Endometrium (tissue), 2 donors: ENCODE results near the gene SCAF8.
"Not testable (repeated sequence)": the region's sequence is repeated elsewhere in the genome, so short reads cannot be mapped to it uniquely, and the experiment has no call there.

Experiments
- FAIRE-seq: peaks from 2 replicates; lab custom pipeline; 2012; peaks lifted over from hg19 to GRCh38; lab: Jason Lieb, UNC
- donor health status: control.
- donor health status: control.

The SCAF8 gene

DNA sequence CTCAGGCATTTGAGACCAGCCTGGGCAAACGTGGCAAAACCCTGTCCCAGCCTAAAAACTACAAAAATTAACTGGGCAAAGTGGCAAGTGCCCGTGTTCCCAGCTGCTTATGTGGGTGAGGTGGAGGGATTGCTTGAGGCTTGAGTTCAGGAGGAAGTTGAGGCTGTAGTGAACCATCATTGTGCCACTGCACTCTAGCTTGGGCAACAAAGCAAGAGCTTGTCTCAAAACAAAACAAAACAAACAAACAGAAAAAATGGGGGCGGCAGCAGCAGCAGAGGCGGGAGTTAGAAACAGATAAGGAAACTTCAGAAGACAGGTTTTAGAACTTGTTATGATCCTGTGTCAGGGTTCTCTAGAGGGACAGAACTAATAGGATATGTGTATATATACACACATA, 49.0 kb downstream of the SCAF8 start:
- no peak for FAIRE-seq

DNA sequence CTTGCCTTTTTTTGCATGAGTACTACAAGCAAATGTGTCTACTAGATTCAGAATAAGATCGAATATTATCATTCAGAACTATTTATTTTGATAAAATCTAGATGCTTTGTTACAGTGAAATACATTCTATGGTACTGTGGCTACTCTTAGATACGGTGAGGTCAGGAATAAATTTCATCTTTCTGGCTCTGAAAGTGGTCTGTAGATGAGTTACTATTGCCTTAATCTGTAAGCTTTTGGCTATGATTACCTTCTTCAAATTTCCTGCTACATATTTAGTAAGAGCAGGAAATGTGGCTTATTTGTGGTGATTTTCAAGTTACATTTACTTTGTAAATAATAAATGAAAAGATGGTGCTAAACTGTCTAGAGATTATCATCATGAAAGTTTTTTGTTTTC, 50.0 kb downstream of the SCAF8 start:
- no peak for FAIRE-seq

DNA sequence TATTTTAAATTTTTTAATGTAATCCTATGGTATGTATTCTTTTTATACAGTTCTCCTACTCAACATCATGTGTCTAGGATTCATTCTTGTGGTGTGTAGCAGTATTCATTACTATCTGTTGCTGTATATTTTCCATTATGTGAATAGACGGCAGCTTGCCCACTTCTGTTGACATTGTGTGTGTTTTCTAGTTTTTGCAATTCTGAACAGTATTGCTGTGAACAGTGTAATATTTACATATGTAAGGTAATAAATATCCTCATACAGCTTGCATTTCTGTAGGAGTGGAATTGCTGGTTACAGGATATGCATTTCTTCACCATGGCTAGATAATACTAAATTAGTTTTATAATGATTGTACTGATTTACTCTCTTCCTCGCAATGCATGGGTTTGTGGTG, 51.9 kb downstream of the SCAF8 start:
- no peak for FAIRE-seq

DNA sequence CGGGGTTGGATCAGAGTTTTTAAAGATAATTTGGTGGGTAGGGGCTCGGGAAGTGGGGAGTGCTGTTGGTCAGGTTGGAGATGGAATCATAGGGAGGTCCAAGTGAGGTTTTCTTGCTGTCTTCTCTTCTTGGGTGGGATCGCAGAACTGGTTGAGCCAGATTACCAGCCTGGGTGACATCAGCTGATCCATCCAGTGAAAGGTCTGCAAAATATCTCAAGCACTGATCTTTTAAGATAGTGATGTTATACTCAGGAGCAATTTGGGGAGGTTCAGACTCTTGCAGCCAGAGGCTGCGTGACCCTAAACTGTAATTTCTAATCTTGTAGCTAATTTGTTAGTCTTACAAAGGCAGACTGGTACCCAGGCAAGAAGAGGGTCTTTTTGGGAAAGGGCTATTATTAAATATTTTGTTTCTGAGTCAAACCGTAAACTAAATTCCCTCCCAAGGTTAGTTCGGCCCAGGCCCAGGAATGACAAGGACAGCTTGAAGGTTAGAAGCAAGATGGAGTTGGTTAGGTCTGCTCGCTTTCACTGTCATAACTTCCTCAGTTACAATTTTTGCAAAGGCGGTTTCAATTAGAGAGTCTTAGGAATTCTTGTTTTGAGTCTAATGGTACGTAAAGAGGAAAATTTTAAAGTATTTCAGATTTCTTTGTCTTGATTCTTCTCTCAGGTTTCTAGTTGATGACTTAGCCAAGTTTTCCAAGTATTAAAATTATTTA, 53.1 kb downstream of the SCAF8 start:
- no peak for FAIRE-seq

DNA sequence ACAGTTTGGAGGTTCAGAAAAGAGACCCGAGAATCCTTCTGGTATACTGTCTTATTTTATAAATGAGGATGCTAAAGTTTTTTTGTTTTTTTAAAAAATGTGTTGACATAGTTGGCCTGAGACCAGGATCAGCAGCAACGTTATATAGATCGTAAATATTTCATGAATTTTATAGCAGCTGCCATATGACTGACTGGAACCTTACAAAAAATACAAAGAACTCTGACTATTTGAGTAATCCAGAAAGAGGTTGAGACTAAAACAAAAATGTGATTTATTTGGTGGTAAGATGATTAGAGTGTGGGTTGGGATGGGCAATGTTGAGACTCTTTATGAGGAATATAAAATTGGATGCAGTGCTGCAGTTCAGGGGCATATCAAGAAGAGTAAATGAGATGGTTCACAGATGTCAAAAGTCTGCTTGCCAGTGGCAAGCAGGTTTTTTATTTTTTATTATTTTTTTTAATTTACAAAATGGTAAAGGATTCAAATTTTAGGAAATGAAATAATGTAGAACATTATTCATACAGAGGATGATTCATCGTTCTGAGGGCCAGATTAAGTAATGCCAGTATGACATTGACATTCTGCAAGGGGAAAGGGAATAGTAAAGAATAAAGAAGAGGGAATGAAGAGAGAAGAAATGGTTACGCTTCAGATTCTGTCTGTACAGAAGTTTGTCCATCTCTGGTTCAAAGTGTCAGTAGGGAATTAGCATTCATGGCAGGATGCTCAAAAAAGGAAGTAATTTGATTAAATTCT, 58.5 kb downstream of the SCAF8 start:
- FAIRE-seq, result no peak

DNA sequence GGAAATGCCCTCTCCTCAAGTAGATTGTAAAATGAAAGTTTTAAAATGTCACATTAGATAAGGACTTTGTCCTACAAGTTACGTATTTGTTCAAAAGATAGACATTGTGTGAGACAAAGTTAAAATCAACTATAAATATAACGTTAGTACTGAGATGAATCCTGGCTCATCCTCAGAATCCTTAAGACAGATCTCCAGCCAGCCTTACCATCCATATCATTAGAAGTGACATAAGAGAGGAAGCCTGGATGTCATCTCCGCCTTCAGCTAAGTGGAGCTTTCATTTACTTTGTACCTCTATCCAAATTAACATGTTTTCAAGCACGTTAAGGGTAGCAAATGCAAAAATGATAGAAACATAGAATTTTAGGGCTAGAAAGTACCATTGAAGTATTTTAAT, 59.1 kb downstream of the SCAF8 start:
- FAIRE-seq, result no peak

DNA sequence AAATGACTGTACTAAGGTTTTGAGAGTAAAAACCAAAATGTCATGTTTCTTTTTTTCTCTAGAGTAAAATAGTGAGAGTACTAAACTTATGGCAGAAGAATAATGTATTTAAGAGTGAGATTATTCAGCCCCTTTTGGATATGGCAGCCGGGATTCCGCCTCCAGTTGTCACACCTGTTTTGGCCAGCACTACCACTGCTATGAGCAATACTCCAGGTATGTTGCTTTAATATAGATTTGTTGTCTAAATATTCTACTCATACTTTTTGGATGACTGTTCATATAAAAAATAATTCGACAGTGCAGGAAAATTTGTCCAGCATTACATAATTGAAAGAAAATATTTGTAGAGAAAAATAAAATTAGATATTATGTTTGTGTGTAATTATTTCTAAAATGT, 59.5 kb downstream of the SCAF8 start:
- FAIRE-seq, result no peak

GRCh38 chr6:154796484-154796883, 63.3 kb downstream of the SCAF8 start:
- no peak for FAIRE-seq

- FAIRE-seq, result no peak
Measured at GRCh38 chr6:154797857-154798256, 64.6 kb downstream of the SCAF8 start.

DNA sequence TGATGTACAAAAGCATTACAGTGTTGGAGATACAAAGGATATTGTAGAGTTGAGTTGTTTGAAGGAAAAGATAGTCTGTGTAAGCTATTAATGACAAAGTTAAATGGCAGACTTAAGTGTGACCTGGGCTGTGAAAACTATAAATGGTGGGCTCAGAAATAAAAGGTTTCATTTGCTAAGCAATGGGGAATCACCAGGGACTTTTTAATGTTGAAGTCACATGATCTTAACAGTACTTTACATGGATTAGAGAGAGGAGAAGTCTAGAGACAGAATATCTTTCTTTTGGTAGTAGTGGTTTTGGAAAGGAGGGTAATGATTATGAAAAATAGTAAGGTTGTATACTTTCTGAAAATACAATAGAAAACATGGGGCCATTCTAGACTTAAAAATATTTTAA, 67.1 kb downstream of the SCAF8 start:
- no peak for FAIRE-seq

- FAIRE-seq, result peak; percentile 95
Measured at GRCh38 chr6:154805288-154805911, 72.2 kb downstream of the SCAF8 start.

DNA sequence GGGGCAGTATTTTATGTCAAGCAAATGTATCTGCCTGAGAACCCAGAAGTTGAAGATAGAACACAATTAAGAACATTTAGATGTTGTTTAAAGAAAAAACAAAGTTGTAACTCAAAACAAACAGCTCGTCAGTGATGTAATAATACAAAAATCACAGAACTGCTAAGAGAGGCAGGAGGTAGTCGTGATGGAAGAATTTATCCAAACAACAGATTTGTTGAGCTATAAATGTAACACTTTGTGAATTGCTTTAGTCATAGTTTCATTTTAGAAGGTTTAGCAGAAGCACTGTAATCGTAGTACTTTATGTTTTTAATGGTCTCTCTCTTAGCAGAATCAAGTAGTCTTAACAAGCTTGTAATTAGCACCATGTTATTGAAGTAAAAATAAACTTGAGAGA, 73.6 kb downstream of the SCAF8 start:
- FAIRE-seq, result no peak

DNA sequence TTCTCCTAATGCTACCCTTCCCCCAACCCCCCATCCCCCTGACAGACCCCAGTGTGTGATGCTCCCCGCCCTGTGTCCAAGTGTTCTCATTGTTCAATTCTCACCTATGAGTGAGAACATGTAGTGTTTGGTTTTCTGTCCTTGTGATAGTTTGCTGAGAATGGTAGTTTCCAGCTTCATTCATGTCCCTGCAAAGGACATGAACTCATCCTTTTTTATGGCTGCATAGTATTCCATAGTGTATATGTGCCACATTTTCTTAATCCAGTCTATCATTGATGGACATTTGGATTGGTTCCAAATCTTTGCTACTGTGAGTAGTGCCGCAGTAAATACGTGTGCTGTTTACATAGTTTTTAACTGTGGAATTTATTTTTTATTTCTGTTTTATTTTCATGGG, 78.4 kb downstream of the SCAF8 start:
- not testable (repeated sequence) for FAIRE-seq

DNA sequence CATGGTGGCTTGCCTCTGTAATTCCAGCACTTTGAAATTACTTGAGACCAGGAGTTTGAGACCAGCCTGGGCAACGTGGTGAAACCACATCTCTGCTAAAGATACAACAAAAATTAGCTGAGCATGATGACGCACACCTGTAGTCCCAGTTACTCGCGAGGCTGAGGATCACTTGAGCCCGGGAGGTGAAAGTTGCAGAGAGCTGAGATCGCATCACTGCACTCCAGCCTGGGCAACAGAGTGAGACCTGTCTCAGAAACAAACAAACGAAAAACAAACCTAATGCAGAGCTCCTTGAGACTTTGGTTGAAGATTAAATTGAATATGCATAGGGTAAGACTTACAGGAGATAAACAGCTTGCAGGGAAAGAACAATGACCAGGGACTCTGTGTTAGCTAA, 80.8 kb downstream of the SCAF8 start:
- no peak for FAIRE-seq

- FAIRE-seq, result peak; percentile 99
Measured at GRCh38 chr6:154815938-154816820, 83.0 kb downstream of the SCAF8 start.

DNA sequence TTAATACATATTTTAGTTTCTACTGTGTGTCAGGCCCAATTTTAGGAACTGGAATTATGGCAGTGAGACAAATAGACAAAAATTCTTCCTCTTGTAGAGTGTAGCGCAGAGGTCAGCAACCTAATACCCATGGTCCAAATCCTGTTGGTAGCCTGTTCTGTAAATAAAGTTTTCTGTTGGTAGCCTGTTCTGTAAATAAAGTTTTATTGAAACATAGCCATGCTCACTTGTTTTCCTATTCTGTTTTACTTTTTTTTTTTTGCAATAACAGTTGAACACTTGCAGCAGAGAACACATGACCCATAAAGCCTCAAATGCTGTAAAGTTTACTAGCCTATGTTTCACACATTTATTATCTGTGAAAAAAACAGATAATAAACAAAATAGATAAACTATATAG, 87.9 kb downstream of the SCAF8 start:
- no peak for FAIRE-seq

DNA sequence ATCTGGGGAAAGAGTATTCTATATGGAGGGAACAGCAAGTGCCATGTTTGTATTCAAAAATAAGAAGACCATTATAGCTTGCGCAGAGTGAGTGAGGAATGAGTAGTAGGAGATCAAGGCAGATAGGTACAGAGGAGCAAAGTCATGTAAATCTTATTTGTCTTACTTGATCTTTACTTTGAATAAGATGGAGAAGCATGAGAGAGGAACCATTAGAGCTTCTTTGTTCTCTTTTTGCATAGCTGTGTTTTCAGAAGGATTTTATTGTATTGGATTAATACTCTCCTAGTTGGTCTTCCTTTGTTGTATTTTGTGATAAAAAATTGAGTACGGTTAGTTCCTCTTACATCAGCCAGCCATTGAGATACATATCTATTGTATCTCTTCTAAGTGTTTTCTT, 88.4 kb downstream of the SCAF8 start:
- no peak for FAIRE-seq

GRCh38 chr6:154822947-154823558, 89.8 kb downstream of the SCAF8 start:
- no peak for FAIRE-seq

GRCh38 chr6:154824076-154824475, 90.9 kb downstream of the SCAF8 start:
- FAIRE-seq, result no peak

DNA sequence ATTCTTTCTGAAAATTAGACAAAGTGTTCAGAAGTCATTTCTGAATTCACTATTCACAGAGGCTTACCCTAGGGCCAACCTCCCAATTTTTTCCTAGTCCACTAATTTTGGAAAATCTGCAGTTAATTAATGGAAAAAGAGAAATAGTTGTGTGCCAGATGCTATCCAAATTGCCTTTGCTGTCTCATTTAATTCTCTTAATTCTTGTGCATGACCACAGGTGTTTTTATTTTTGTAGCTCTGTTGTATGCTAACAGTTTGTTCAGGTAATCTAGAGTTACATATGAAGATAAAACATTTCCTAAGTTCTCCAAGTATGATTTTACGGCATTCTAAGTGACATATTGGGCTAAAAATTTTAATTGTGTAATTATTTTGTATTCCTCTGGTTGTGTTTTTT, 96.8 kb downstream of the SCAF8 start:
- no peak for FAIRE-seq

DNA sequence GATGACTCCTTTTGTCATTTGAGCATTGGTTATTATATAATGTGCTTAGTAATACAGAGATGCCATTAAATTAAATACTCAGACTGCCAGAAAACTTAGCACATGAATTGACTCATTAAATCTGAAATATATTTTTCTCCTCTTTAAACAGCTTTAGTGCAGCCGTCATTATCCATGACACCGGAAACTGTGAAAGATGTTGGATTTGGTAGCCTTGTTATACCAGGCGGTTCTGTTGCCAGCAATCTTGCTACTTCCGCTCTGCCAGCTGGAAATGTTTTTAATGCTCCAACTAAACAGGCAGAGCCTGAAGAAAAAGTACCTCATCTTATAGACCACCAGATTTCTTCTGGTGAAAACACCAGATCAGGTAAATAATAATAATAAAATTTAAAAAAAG, 97.6 kb downstream of the SCAF8 start:
- FAIRE-seq, result no peak

GRCh38 chr6:154835307-154835706, 102.1 kb downstream of the SCAF8 start:
- no peak for FAIRE-seq
